HG02870 (cell line): ENCODE measurements around the gene MZT2A.
"Not testable (repeated sequence)": the region's sequence is repeated elsewhere in the genome, so short reads cannot be mapped to it uniquely, and the experiment has no call there.

ENCODE experiments used
- ATAC-seq: cut with Tn5 transposase; IDR thresholded peaks from one replicate; pipeline ENCODE4 v1.9.1; 2021; ENCODE audit warnings: mild to moderate bottlenecking, moderate library complexity; ENCODE audit not compliant: unreplicated experiment

Gene MZT2A

DNA sequence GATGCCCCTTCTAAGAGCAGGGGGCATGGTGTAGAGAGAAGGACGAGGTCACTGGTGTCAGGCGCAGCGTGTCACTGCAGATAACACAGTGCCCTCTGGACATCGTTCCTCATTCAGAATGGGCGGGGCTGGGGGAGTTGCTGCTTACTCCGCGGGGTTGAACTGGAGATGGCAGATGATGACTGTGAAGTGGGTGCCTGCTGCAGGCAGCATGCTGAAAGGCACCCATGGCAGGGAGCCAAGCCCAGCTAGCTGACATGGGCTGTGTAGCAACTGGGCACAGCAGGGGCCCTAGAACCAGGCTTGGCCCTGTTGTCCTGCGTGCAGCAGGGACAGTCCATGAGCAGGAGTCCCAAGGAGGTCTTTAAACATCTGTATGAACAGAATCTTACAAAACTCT is 20.6 kb downstream of the MZT2A start:
- not testable (repeated sequence) for ATAC-seq

DNA sequence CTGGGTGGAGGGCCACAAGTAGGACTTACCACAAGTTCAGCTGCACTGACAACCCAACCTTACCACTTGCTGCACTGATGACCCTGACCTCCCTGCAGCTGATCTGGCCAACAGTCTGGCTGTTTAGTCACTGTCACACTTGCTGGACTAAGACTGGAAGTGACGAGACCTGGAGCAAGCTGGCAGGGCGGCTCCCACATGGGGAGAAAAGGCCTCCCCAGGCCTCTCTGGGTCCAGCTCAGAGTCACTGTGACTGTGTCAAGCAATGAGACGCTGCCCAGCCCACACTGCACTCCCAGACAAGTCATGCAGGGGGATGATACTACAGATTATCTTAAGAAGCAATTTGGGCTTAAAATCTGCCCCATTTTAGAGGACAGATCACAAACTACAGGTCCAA is 21.3 kb downstream of the MZT2A start:
- ATAC-seq = not testable (repeated sequence)

DNA sequence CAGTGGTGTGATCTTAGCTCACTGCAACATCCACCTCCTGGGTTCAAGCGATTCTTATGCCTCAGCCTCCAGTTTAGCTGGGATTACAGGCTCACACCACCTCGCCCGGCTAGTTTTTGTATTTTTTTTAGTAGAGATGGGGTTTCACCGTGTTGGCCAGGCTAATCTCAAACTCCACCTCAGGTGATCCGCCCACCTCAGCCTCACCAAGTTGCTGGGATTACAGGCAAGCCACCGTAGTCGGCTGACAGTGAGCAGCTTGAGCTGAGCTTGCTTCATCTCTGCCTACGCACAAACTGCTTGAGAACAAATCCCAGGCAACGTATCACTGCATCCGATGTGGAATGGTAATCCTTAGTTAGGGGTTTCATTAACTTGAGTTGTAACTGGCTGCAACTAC is 24.5 kb downstream of the MZT2A start:
- not testable (repeated sequence) for ATAC-seq

DNA sequence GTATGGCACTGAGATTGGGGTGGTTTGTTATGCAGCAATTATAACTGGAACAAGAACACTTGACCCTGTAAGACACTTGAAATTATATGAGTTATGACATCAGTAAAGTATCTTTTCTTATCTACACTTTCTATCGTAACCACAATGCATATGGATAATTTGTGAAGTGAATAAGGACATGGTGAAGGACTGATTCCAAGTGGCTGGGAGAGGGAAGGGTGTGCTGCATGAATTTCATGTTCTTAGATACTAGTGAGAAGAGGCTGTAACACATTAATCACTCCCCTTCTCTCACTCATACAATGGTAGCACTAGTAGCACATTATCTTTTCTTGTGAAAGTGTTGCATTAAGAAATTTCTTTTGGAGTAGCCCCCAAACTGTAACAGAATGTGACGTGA is 37.3 kb downstream of the MZT2A start:
- ATAC-seq = not testable (repeated sequence)

DNA sequence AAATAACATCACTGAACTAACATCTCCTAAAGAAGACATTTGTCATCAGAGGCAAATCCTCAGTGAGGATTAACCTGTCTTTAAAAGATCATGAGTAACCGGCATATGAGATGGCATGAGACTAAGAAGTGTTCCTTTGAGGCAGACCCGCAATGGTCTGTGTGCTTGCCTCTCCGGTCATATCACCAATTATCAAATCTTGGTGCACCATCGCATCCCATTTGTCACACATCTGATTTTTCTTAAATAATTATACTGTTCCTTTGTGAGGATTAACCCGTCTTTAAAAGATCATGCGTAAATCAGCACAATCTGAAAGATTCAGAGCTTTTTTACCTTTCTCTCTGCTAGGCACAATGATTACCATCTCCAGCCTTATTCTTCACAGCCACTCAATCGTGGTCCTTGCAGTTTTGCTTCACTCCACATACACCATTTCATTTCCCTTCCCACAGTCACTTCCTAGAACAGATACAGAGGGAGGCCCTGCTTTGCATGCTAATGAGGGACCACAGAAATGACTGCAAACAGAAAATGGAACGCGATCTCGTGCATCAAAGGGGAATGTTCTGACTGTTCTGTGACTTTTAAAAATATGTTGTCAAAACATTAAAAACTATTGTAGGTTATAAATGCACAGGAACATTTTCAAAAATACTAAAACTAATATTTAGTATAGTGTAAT is 40.8 kb downstream of the MZT2A start:
- peak; percentile 97 for ATAC-seq

DNA sequence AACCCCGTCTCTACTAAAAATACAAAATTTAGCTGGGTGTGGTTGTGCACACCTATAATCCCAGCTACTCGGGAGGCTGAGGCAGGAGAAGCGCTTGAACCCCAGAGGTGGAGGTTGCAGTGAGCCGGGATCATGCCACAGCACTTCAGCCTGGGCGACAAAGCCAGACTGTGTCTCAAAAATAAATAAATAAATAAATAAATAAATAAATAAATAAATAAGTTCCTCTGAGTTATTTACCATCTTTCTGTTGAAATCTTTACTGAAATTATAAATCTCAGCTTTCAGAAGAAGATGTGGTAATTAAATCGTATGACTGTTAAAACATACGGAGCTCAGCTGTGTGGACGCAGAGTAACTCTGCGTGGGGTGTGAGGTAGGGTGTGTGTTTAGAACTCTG is 44.2 kb downstream of the MZT2A start:
- not testable (repeated sequence) for ATAC-seq

DNA sequence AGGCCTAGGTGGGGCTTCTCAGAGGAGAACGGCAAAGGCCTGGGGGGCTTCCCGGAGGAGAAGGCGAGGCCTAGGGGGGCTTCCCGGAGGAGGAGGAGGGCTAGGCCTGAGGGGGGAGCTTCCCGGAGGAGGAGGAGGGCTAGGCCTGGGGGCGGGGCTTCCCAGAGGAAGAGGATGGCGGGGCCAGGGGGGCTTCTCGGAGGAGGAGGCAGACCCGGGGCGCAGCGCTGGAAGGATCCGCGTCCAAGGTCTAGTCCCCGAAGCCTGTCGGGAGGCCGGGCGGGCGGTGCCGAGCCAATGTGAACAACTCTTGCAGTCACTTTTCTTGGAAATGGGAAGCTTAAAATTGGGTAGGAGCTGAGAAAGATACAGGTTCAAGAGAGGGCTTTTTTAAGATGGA is 46.3 kb downstream of the MZT2A start:
- ATAC-seq = no peak

DNA sequence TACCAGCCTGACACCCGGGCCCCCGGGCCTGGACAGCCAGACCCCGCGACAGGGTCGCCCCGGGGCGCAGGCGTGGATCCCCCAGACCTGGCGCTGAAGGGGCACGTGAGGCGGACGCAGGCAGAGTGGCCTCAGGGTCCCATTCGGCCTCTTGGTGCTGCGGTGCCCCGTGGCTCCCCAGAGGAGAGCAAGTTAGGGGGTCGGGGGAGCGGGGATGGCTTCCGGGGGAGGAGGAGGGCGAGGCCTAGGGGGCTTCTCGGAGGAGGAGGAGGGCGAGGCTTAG is 46.7 kb downstream of the MZT2A start:
- ATAC-seq = not testable (repeated sequence)

DNA sequence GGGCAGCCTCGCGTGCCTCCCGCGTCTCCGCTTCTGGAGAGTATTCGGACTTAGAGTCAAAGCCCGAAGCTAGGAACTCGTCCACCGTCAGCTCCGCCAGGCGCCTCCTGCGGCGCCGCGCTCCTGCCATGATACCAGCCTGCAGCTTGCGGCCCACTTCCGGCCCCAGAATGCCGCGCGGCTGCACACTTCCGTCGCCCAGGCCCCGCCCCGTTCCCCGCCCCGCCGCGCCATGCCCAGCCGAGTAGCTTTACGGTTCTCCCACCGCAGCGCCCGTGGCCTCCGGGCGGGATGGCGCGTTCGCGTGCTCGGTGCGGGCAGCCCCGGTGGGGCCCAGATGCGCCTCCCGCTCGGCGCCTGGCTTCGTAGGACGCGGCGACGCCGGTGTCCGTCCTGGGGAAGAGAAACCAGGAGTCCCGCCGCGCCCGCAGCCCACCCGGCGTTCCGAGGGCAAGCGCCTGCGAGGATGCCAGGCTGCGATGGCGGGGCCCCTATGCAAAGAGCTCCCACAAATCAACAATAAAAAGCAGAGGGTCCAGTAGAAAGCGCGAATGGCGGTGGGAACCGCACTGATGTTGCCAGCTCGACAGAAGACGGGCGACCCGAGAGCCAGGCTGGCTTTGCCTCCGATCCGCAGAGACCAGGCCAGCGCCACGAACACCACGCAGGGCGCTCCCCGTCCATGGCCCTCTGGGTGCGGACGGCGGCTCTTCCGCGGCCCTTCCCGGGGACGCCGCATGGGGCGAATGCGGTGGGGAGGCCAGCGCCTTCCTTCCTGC is 47.3 kb downstream of the MZT2A start:
- ATAC-seq = not testable (repeated sequence)

DNA sequence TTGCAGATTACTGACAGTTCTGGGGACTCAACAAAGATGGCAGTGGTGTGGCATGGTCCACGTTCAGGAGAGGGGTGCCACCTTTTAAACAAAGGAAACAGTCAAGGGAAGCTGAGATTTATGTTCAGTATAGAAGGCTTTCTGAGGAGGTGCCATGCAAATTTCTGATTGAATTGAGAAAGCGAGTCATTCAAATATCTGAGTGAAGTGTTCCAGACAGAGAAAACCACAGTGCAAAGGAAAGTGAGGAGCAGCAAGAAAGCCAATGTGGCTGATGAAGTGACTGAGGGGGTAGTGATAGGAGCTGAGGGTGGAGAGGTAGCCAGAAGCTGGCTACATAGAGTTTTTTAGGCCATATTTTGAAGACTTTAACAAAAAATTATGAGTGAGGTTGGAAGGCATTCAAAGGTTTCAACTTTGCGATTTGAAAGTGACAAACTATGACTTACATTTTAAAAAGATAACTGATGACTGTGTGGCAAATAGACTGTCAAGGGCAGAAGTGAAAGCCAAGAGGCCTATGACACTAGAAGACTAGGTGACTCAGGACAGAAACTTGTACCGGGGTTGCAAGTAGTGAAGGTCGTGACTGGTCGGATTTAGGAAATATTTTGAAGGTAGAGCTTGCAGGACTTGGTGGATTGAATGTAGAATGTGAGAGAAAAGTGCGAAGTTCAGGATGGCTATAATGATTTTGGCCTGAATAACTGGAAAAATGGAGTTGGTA is 51.3 kb downstream of the MZT2A start:
- peak; percentile 97 for ATAC-seq
